Measurements from ENCODE around the gene P2RY8. TPM values are rescaled to one million over a fixed set of nuclear protein-coding genes. Genes with fewer than 3 reads are reported as not detected.
"Not testable (repeated sequence)": the region's sequence is repeated elsewhere in the genome, so short reads cannot be mapped to it uniquely, and the experiment has no call there.

The P2RY8 gene
- total and polyA plus RNA-seq, 4 donors = 0.51 to 8.3 (median 4.4) TPM

DNA sequence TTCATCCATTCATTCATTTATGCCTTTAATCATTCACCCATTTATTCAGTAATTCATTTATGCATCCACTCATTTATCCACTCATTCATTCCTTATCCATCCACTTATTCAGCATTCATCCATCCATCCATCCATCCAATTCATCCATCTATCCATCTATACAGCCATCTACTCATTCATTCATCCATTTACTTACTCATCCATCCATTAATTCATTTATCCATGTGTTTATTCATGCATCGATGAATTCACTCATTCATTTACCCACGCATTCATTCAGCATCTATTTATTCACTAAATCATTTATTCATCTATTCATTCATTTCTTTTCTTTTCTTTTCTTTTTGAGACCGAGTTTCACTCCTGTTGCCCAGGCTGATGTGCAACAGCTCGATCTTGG lies 10.4 kb downstream of the P2RY8 start:
- Histone ChIP-seq H3K4me3 (no peak overlapping the region), H3K27ac (ENCODE audit: low read depth in 1 of 2, low read length in 1 of 2) (no peak overlapping the region), H3K27me3 (ENCODE audit: control insufficient read depth in 3 of 3, insufficient read depth in 3 of 3, low read length in 2 of 3) (no peaks in the 10 kb centered on the region), H3K36me3 (ENCODE audit: control insufficient read depth in 4 of 4, insufficient read depth in 4 of 4, low read length in 4 of 4) (no peaks in the 10 kb centered on the region), H3K4me1 (ENCODE audit: control insufficient read depth in 5 of 5, insufficient read depth in 5 of 5, low read length in 5 of 5) (no peaks in the 10 kb centered on the region), H3K9ac (ENCODE audit: insufficient read depth in 1 of 2, low read length in 2 of 2) (no peak overlapping the region), H3K9me3 (ENCODE audit: control insufficient read depth in 4 of 4, insufficient read depth in 3 of 4, low read length in 3 of 4) (peaks cover 0 to 2% (median 0%) of the 10 kb centered on the region in 4 donors)
- ATAC-seq (ENCODE audit: insufficient read depth, low FRiP score) (no peak), DNase-seq (no peak)
- 85 to 90% methylated on average over 4 of the region's 4 CpGs for WGBS, 2 donors
- TF ChIP-seq, protein P1, sequence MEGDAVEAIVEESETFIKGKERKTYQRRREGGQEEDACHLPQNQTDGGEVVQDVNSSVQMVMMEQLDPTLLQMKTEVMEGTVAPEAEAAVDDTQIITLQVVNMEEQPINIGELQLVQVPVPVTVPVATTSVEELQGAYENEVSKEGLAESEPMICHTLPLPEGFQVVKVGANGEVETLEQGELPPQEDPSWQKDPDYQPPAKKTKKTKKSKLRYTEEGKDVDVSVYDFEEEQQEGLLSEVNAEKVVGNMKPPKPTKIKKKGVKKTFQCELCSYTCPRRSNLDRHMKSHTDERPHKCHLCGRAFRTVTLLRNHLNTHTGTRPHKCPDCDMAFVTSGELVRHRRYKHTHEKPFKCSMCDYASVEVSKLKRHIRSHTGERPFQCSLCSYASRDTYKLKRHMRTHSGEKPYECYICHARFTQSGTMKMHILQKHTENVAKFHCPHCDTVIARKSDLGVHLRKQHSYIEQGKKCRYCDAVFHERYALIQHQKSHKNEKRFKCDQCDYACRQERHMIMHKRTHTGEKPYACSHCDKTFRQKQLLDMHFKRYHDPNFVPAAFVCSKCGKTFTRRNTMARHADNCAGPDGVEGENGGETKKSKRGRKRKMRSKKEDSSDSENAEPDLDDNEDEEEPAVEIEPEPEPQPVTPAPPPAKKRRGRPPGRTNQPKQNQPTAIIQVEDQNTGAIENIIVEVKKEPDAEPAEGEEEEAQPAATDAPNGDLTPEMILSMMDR (IDR thresholded peaks at IDR 0.05; ENCODE audit: control extremely low read depth, extremely low read depth) = no peak

DNA sequence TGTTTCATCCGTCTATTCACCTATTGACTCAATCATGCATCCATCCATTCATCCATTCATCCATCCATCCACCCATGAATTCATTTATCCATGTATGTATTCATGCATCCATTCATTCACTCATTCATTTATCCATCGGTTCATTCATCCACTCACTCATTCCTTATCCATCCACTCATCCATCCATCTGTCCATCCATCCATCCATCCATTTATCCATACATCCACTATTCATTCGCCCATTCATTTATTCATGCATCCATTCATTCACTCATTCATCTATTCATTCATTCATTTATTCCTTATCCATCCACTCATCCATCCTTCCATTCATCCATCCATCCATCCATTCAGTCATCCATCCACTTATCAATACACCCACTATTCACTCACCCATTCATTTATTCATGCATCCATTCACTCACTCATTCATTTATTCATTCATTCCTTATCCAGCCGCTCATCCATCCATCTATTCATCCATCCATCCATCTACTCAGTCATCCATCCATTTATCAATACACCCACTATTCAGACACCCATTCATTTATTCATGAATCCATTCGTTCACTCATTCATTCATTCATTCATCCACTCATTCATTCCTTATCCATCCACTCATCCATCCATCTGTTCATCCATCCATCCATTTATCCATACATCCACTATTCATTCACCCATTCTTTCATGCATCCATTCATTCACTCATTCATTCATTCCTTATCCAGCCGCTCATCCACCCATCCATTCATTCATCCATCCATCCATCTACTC lies 11.2 kb downstream of the P2RY8 start:
- H3K4me1 ChIP-seq (ENCODE audit: control insufficient read depth in 5 of 5, insufficient read depth in 5 of 5, low read length in 5 of 5) = no peaks in the 10 kb centered on the region
- H3K27me3 ChIP-seq (ENCODE audit: control insufficient read depth in 3 of 3, insufficient read depth in 3 of 3, low read length in 2 of 3) = no peaks in the 10 kb centered on the region
- H3K4me3 ChIP-seq = no peak overlapping the region
- WGBS, 2 donors = 85 to 89% methylated on average over 6 of the region's 6 CpGs
- ATAC-seq (ENCODE audit: insufficient read depth, low FRiP score) (no peak), DNase-seq (no peak)
- no peak overlapping the region for H3K9ac ChIP-seq (ENCODE audit: insufficient read depth in 1 of 2, low read length in 2 of 2)
- no peak overlapping the region for H3K27ac ChIP-seq (ENCODE audit: low read depth in 1 of 2, low read length in 1 of 2)
- TF ChIP-seq, protein P1 (IDR thresholded peaks at IDR 0.05; ENCODE audit: control extremely low read depth, extremely low read depth) = no peak
- H3K36me3 ChIP-seq (ENCODE audit: control insufficient read depth in 4 of 4, insufficient read depth in 4 of 4, low read length in 4 of 4) = no peaks in the 10 kb centered on the region
- H3K9me3 ChIP-seq (ENCODE audit: control insufficient read depth in 4 of 4, insufficient read depth in 3 of 4, low read length in 3 of 4) = peaks cover 0 to 3% (median 0%) of the 10 kb centered on the region in 4 donors

DNA sequence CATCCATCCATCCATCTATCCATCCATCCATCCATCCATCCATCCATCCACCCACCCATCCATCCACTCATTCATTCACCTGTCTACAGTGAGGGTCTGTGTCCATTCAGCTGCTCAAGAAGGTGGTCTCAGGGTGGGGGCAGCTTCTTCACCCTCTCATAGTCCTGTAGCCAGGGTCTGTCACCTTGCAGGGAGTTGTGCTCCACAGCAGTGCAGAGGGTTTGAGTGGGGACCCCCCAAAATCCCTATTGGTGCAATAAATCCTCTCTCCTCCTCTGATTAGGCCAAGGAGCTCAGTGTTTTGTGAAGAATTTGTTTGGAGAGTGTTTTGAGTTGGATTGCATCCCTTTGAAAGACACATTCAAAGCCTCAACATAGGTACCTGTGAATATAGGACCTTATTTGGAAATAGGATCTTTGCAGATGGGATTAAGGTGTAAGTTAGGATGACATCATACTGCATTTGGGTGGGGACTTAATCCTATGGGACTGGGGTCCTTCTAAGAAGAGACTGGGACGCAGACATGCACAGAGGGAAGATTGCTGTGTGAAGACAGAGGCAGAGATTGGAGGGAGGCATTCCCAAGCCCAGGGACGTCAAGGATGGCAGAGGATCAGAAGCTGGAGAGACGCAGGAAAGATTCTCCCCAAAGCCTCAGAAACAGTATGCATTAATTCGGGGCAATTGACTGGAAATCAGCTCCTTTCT lies 12.0 kb downstream of the P2RY8 start:
- Histone ChIP-seq H3K9me3 (ENCODE audit: control insufficient read depth in 4 of 4, insufficient read depth in 3 of 4, low read length in 3 of 4) (peaks cover 0 to 3% (median 0%) of the 10 kb centered on the region in 4 donors), H3K27me3 (ENCODE audit: control insufficient read depth in 3 of 3, insufficient read depth in 3 of 3, low read length in 2 of 3) (no peaks in the 10 kb centered on the region), H3K9ac (ENCODE audit: insufficient read depth in 1 of 2, low read length in 2 of 2) (no peak overlapping the region), H3K36me3 (ENCODE audit: control insufficient read depth in 4 of 4, insufficient read depth in 4 of 4, low read length in 4 of 4) (no peaks in the 10 kb centered on the region), H3K4me1 (ENCODE audit: control insufficient read depth in 5 of 5, insufficient read depth in 5 of 5, low read length in 5 of 5) (no peaks in the 10 kb centered on the region), H3K27ac (ENCODE audit: low read depth in 1 of 2, low read length in 1 of 2) (no peak overlapping the region), H3K4me3 (no peak overlapping the region)
- TF ChIP-seq, protein P1 (IDR thresholded peaks at IDR 0.05; ENCODE audit: control extremely low read depth, extremely low read depth) = no peak
- WGBS, 2 donors = 76 to 87% methylated on average over 4 of the region's 4 CpGs
- no peak for ATAC-seq (ENCODE audit: insufficient read depth, low FRiP score)
- DNase-seq = no peak

DNA sequence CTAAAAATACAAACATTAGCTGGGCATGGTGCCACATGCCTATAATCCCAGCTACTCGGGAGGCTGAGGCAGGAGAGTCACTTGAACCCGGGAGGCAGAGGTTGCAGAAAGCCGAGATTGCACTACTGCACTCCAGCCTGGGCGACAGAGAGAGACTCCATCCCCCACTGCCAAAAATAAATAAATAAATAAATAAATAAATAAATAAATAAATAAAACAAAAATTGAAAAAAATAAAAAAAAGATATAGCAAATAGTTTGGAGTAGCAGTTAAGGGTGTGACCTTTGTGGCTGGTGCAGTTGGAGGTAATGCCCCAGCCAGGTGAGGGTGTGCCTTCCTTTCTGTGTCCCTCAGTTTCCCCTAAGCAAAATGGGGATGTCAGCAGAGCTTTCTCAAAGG lies 14.1 kb downstream of the P2RY8 start:
- not testable (repeated sequence) for H3K27me3 ChIP-seq (ENCODE audit: control insufficient read depth in 3 of 3, insufficient read depth in 3 of 3, low read length in 2 of 3); DNase-seq; H3K27ac ChIP-seq (ENCODE audit: low read depth in 1 of 2, low read length in 1 of 2); H3K4me3 ChIP-seq; H3K4me1 ChIP-seq (ENCODE audit: control insufficient read depth in 5 of 5, insufficient read depth in 5 of 5, low read length in 5 of 5); ATAC-seq (ENCODE audit: insufficient read depth, low FRiP score); H3K36me3 ChIP-seq (ENCODE audit: control insufficient read depth in 4 of 4, insufficient read depth in 4 of 4, low read length in 4 of 4); H3K9ac ChIP-seq (ENCODE audit: insufficient read depth in 1 of 2, low read length in 2 of 2); H3K9me3 ChIP-seq (ENCODE audit: control insufficient read depth in 4 of 4, insufficient read depth in 3 of 4, low read length in 3 of 4)
- WGBS, 2 donors = 63 to 68% methylated on average over 4 of the region's 4 CpGs
